Stimulated activated CD8-positive, alpha-beta memory T cell treated with anti-CD3 and anti-CD28 coated beads, Interleukin-15, amount 100 ng/mL, for 24 hours (primary cell): Measurements from ENCODE around the gene CACNB1.
"Not testable (repeated sequence)": the region's sequence is repeated elsewhere in the genome, so short reads cannot be mapped to it uniquely, and the experiment has no call there.

Experiments
- DNase-seq: peaks from one replicate; pipeline ENCODE4 v3.0.0-alpha.2; 2020; ENCODE audit warnings: low read depth

Gene CACNB1

GRCh38 chr17:39174920-39175694 is 22.4 kb downstream of the CACNB1 start:
- peak; percentile 56 for DNase-seq

DNA sequence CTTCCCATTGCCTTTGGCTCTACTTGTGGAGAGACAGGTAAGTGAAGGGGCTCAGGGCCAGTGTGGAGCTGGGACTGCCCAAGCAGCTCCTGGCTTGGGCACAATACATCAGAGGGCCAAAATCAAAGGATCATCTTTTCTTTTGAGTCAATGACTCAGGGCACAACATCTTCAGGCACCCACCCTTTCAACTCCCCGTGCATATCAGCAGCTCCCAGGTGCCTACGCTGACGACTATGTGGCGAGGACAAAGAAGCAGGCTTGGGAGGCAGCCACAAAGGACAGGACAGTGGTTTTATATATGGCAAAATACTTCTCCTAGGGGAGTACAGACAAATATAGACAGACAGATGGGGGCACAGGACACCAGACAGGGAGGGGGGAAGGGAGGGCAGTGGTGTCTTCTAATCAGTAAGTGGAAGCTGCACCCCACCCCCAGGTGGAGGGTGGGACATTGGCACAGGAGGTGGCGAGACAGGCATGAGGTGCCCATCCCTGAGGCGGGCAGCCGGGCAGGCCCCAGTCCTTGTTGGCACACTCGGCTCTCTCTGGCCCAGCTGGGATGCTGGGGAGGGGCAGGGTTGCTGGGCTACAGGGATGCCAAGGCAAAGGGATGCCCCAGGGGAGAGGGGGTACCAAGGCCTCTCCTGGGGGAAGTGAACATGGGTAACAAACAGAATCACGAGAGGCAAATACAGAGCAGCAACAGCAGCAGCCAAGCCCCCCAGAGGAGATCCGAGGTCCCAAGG is 23.8 kb downstream of the CACNB1 start:
- DNase-seq: no peak

DNA sequence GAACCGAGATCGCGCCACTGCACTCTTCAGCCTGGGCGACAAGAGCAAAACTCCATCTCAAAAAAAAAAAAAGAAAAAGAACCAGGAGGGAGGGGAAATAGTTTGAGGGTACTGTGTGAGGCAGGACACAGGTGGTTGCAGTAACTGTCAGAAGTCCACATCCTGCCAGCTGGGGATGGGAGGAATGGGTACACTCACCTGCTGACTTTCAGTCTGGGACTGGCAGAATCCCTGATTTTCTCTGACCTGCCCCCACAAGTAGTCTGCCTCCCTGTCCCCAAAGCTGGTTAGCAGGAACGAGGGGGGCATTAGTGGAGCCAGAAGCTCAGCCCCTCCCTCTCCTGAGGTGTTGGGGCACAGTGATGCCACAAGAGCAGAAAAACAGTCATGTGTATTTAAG is 24.4 kb downstream of the CACNB1 start:
- no peak for DNase-seq

DNA sequence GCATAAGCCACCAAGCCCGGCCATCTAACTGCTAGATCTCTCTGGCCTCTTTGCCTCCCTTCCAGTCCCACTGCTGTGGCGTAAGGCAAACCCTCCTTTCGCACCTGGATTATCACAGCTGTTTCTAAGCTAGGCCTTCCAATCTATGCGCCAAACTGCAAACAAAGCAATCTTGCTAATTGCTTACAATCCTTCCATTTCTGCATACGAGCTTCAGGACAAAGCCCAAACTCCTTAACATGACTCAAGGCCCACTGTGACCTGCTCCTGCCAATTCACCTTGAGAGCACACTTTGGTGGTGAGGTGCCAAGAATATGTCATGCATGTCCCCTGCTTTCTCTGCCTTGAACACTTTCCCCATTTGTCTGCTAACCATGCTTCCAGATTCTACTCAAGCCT is 25.5 kb downstream of the CACNB1 start:
- DNase-seq: no peak

DNA sequence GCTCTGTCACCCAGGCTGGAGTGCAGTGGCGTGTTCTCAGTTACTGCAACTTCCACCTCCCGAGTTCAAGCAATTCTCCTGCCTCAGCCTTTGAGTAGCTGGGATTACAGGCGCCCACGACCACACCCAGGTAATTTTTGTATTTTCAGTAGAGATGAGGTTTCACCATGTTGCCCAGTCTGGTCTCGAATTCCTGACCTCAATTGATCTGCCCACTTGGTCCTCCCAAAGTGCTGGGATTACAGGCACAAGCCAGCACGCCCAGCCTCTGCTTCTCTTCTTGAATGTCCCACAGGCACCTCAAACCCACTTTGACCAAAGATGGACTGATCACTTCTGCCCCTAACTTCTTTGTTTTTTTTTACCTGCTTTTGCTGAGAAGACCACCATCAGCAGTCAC is 26.9 kb downstream of the CACNB1 start:
- DNase-seq: no peak

- no peak for DNase-seq
Measured at GRCh38 chr17:39170109-39170508, 27.4 kb downstream of the CACNB1 start.

GRCh38 chr17:39169518-39169917 is 28.0 kb downstream of the CACNB1 start:
- no peak for DNase-seq

DNA sequence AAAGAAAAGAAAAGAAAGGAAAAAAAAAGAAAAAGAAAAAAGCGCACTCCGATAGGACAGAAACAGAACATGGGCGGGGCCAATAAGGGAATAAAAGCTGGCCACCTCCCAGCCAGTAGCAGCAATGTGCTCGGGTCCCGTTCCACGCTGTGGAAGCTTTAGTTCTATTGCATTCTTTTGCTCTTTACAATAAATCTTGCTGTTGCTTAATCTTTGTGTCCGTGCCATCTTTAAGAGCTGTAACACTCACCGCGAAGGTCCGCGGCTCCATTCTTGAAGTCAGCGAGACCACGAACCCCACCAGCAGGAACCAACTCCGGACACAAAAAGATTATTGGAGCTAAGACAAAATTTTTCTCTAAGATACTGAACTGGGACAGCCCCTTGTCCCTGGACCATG is 28.4 kb downstream of the CACNB1 start:
- DNase-seq: no peak

GRCh38 chr17:39168503-39168902 is 29.0 kb downstream of the CACNB1 start:
- DNase-seq: not testable (repeated sequence)

GRCh38 chr17:39167476-39167875 is 30.0 kb downstream of the CACNB1 start:
- no peak for DNase-seq

DNA sequence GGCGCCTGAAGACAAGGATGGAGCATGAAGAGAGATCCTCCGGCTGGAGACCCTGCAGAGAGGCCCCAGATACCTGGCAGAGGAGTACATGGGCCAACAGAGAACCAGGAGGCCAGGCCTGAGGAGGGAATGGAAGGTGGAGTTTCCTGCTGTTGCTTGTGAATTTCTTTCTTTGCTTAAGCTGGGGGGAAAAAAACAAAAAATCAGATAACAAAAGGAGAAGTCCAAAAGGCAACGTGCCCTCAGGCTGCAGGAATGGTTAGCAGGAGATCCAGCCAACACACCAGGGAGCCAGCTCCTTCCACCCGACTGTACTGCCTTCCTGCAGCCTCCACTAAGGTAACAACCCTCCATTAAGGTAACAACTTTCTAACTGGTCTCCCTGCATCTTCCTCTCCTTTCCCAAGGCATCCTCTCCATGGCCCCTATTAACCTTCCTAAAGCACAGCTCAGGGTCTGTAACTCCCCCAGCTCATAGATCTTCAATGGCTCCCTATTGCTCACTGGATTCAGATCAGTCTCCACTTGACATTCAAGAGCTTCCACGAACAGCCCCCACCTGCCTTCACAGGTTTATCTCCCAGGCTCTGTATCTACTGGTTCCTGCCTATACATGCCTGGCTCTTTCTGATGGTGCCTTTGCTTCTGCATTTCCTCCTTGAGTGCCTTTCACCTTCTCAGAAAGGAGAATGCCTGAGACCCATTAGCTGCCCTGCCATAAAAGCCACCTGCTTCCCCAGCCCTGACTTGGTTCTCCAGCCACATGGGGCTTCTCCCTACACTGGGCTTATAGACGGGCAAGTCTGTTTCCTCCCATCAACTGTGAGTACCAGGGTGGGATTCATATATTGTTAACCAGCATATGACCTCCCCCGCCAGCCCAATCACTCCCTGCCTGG is 30.8 kb downstream of the CACNB1 start:
- DNase-seq: no peak

DNA sequence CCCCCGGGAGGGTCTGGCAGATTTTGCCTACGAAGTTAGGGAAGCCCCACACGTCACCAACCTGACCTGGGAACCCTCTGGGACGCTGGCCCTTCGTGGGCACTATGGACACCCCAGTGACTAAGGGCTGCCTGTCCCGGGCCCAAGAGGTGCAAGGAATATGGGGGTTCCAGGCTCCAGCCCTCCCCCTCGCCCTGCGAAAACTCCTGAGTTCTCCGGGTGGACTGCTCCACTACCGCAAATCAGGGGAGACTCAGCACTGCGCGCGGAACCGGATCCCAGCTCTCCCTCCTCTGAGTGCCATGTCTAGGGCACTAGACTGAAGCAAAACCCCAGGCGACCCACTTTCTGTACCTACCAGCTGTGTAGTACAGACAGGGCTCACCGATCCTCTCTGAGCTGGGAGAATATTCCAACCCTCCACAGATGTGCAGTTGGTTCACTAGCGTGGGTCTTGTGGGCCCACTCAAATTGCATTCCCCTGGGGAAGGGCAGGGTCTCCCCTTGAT is 31.6 kb downstream of the CACNB1 start, which contains the start of gene ARL5C:
Gene ARL5C, minus strand, starts transcription at position 321 of the 509 bp plus-strand sequence. CDS start 401 bp downstream, outside the sequence.
- no peak for DNase-seq

DNA sequence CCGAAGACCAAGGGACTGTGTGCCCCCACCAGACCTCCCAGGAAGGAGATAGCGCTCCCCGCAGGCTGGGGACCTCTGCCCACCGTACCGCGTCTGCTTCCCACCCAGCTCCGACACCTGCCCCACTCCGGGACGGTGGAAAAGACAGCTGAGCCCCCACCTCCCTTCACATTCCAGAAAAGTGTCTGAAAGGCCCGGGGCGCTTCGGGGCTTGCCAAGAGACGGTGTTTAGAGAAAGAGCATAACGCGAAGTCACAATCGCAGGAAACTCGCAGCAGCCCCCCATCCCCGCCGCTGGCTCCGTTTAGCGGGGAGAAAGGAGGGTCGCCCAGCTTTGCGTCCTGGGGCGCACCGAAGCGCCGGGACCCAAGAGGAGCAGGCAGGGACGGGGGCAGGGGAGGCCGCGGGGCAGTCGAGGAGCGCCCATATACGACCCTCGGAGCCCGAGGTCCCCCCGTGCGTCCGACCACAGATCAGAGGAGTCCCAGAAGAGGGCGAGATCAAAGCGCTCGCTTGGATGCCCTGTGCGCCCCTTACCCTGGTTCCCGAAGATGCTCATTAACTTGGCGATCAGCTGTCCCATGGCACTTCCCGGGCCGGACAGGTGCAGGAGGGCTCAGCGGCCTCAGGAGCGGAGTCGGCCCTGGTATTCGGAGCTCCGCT is 32.2 kb downstream of the CACNB1 start:
- DNase-seq: no peak

DNA sequence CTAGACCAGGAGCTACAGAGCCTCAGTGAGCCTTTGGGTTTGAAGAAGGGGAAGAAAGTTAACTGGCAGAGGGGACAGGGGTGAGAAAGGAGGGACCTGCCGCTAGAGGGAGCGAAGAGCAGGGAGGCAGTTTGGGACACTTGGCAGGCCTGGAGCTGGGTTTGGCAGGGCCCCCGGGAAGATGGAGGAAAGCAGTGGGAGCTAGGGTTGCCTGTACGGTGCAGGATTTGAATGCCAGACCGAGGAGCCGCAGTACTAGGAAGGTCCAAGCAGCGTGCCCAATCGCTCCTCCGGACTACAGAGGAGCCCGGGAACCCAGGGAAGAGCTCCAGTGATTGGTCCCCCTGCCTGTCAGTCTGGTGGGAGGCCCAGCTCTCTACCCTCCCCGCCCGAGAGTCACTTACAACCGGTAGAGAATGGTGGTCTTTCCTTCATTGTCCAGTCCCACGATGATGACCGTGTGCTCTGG is 32.8 kb downstream of the CACNB1 start:
- DNase-seq: peak; percentile 42

DNA sequence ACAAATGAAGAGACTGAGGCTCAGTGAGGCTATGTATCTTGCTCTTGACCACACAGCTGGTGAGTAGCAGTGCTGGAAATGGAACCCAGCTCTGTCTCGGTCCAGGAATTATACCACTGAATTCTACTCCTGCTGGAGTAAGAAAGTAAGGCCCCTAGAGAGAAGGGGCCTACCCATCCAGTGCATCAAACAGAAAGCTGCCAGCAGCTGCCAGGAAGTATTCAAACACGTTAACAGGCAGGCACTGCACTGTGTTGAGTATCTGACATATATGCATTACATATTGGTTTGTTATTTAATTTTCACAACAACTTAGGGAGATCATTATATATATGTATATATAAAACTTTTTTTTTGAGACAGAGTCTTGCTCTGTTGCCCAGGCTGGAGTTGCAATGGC is 35.5 kb downstream of the CACNB1 start:
- no peak for DNase-seq

DNA sequence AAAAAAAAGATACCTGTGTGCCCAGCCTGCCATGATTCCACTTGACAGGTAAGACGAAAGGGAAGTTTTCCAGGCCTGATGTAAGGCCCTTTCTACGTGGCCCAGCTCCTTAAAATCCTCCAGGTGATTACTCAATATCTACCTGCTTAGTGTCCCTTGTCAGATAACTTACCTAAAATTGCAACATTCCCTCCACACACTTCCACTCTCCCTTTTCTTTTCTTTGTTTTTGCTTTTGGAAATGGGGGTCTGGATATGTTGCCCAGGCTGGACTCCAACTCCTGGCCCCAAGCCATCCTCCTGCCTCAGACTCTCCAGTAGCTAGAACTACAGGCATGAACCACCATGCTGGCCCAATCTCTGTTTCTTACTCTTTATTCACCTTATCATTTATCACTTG is 38.8 kb downstream of the CACNB1 start:
- DNase-seq: no peak

GRCh38 chr17:39156491-39156890 is 41.0 kb downstream of the CACNB1 start:
- DNase-seq: no peak

DNA sequence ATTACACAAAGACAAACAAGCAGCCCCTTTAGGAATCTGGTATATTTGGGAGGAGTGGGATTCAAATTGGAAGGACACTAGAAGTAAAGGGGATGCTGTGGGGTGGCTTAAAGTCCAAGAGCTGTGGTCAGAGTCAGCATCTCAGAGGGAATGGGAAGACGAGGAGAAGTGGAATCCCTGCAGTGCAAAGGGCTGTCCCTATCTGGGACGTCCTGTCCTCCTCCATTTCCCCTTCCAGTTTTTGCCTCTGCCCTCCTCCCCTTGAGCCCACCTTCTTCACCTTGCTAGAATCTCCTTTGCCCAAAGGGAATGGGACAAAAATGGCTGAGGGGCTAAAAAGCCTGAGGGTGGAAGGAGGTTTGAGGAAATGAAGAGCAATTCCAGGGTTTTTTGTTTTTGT is 41.8 kb downstream of the CACNB1 start:
- no peak for DNase-seq

GRCh38 chr17:39153599-39154051 is 43.8 kb downstream of the CACNB1 start:
- DNase-seq: peak; percentile 98

DNA sequence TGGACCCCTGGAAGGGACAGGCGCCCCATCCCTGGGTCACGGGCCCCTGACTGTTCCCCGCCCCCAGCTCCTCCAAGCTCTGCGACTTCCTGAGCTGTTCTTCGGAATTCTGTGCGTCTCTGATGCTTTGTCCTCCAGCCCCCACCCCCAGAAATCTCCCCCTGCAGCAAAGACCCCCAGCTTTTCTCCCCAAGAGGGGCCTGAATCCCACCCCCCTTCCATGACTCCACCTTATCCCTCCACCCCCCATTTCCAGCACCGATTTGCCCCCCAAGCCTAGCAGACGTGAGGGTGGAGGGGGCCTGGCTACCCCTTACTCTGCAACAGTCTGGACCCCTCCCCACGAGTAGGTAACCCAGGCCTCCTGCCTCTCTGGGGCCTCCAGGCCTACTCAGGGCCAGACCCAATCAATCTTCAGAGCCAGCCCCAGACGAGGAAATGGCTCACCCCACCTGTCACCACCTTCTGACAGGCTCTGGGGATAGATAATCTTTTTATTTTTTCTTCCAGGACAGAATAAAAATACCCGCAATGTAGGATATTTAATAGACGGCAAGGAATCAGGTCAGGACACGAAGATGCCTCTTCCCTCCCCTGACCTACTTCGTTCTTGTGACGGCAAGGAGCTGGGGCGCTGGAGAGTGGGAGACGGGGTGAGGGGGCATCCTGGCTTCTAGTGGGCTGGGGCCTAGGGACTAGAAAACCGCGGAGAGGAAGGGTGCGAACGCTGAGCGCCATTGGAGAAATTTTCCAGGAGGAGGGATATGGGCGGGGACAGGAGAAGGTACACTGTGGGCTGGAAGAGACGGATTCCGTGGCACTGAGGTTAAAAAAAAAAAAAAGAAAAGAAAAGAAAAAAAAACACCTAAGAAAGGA is 45.3 kb downstream of the CACNB1 start:
- DNase-seq: no peak
